ENCODE results near the gene KCNAB1.

Gene KCNAB1

GRCh38 chr3:156511987-156512677, 391.8 kb downstream of the KCNAB1 start:
- no peak for DNase-seq

GRCh38 chr3:156513619-156514018, 393.2 kb downstream of the KCNAB1 start:
- DNase-seq: no peak

- DNase-seq: peak; percentile 7 to 42
Measured at GRCh38 chr3:156516284-156516683, 395.9 kb downstream of the KCNAB1 start.

GRCh38 chr3:156516961-156517360, 396.6 kb downstream of the KCNAB1 start:
- no peak for DNase-seq

- no peak for DNase-seq
Measured at GRCh38 chr3:156518726-156519125, 398.3 kb downstream of the KCNAB1 start.

- no peak for DNase-seq
Measured at GRCh38 chr3:156519758-156520162, 399.4 kb downstream of the KCNAB1 start.

- no peak for DNase-seq
Measured at GRCh38 chr3:156522673-156523072, 402.3 kb downstream of the KCNAB1 start.

- DNase-seq: no peak
Measured at GRCh38 chr3:156525808-156526207, 405.4 kb downstream of the KCNAB1 start.

- no peak for DNase-seq
Measured at GRCh38 chr3:156527060-156527459, 406.7 kb downstream of the KCNAB1 start.

GRCh38 chr3:156530980-156531379, 410.6 kb downstream of the KCNAB1 start:
- no peak for DNase-seq

GRCh38 chr3:156532730-156533129, 412.4 kb downstream of the KCNAB1 start:
- DNase-seq: no peak

GRCh38 chr3:156533205-156533604, 412.8 kb downstream of the KCNAB1 start:
- DNase-seq: no peak

- no peak for DNase-seq
Measured at GRCh38 chr3:156535162-156535627, 414.8 kb downstream of the KCNAB1 start.

GRCh38 chr3:156535798-156536197, 415.4 kb downstream of the KCNAB1 start:
- DNase-seq: no peak

GRCh38 chr3:156536524-156537316, 416.3 kb downstream of the KCNAB1 start:
- DNase-seq: no peak

- no peak for DNase-seq
Measured at GRCh38 chr3:156539051-156539450, 418.7 kb downstream of the KCNAB1 start.

- DNase-seq: no peak
Measured at GRCh38 chr3:156539802-156540201, 419.4 kb downstream of the KCNAB1 start.

- no peak for DNase-seq
Measured at GRCh38 chr3:156542101-156543042, 422.0 kb downstream of the KCNAB1 start.

GRCh38 chr3:156543043-156543555, 422.7 kb downstream of the KCNAB1 start:
- no peak for DNase-seq

GRCh38 chr3:156547637-156548036, 427.3 kb downstream of the KCNAB1 start:
- no peak for DNase-seq

- no peak for DNase-seq
Measured at GRCh38 chr3:156548041-156548687, 427.8 kb downstream of the KCNAB1 start.

- DNase-seq: no peak
Measured at GRCh38 chr3:156548902-156549301, 428.5 kb downstream of the KCNAB1 start.

Data from cerebellar nuclear complex (tissue), 1 donor.